Panc1 (cell line): ENCODE results near the gene PPFIA4. TPM values are rescaled to one million over a fixed set of nuclear protein-coding genes. Genes with fewer than 3 reads are reported as not detected.

ENCODE experiments used
- ATAC-seq: fragments of 200-7000 bp; cut with Tn5 transposase; 2 replicates; pipeline ENCODE4 v1.9.1; 2020; ENCODE audit warnings: mild to moderate bottlenecking, moderate library complexity
- BruUV-seq: library from RNA; stranded (reverse); fragments of 400-500 nt; replicated peaks from 2 replicates; lab custom pipeline; 2021; lab: Mats Ljungman, UMichigan
- CTCF ChIA-PET: fragments of 300-600 bp; sonication (Branson Sonifier 250); formaldehyde crosslinking; loops from one replicate; lab custom pipeline; 2022; ENCODE audit warnings: antibody characterized with exemption; lab: Charles Lee
- POLR2A ChIA-PET: fragments of 300-600 bp; sonication (Branson Sonifier 250); formaldehyde crosslinking; loops from one replicate; lab custom pipeline; 2022; ENCODE audit warnings: antibody characterized with exemption; lab: Charles Lee
- DNase-seq: peaks from one replicate; pipeline ENCODE4 v3.0.0-alpha.2; 2010; ENCODE audit warnings: low read depth, low spot score
- H3K27ac ChIP-seq: 2 replicates; pipeline ENCODE4 v1.5.1; 2011; ENCODE audit warnings: mild to moderate bottlenecking, low read length, inconsistent platforms
- H3K27me3 ChIP-seq: fragments of 200-500 bp; sonication (Bioruptor generic); 2 replicates; pipeline ENCODE4 v1.6.0; 2014; ENCODE audit warnings: low read length, inconsistent platforms; ENCODE audit not compliant: control insufficient read depth, insufficient read depth
- H3K36me3 ChIP-seq: fragments of 200-500 bp; sonication (Bioruptor generic); 2 replicates; pipeline ENCODE4 v1.5.1; 2014; ENCODE audit warnings: inconsistent platforms, mild to moderate bottlenecking, low read length, moderate library complexity; ENCODE audit not compliant: control insufficient read depth, insufficient read depth
- H3K4me1 ChIP-seq: 2 replicates; pipeline ENCODE4 v1.5.1; 2011; ENCODE audit warnings: inconsistent platforms, mild to moderate bottlenecking, low read length, moderate library complexity; ENCODE audit not compliant: control insufficient read depth, insufficient read depth
- H3K4me3 ChIP-seq, 2 experiments: 2 replicates each; pipeline ENCODE4 v1.5.1; 2011 to 2012; ENCODE audit warnings: low read depth in 2 of 2, low read length in 2 of 2, mild to moderate bottlenecking in 2 of 2, inconsistent platforms in 1 of 2, moderate library complexity in 1 of 2
- H3K9me3 ChIP-seq: fragments of 200-500 bp; sonication (Bioruptor generic); 2 replicates; pipeline ENCODE4 v1.5.1; 2014; ENCODE audit warnings: low read depth, mild to moderate bottlenecking, inconsistent platforms, low read length, moderate library complexity; ENCODE audit not compliant: control insufficient read depth, insufficient read depth
- CTCF ChIP-seq: fragments of 450-650 bp; IDR thresholded peaks from 2 replicates; pipeline ENCODE4 v1.5.1; 2017; ENCODE audit warnings: mild to moderate bottlenecking
- POLR2AphosphoS5 ChIP-seq: IDR thresholded peaks from 2 replicates; pipeline ENCODE4 v1.6.1; 2012; ENCODE audit warnings: mild to moderate bottlenecking, low read depth, low read length, moderate library complexity
- REST ChIP-seq, 2 experiments: IDR thresholded peaks; 2 replicates each; pipeline ENCODE4 v1.6.1; 2011 to 2012; ENCODE audit warnings: low read depth in 2 of 2, control low read depth in 1 of 2, low read length in 1 of 2, mild to moderate bottlenecking in 1 of 2, moderate library complexity in 1 of 2; ENCODE audit not compliant: insufficient read depth in 1 of 2
- SIN3A ChIP-seq: IDR thresholded peaks from 2 replicates; pipeline ENCODE4 v1.6.1; 2012; ENCODE audit warnings: low read depth, mild to moderate bottlenecking, low read length, moderate library complexity, borderline replicate concordance; ENCODE audit not compliant: insufficient read depth
- TCF7L2 ChIP-seq: IDR thresholded peaks from 2 replicates; pipeline ENCODE4 v1.6.1; 2011; ENCODE audit warnings: mild to moderate bottlenecking, low read depth, low read length, inconsistent platforms
- in situ Hi-C: cut with HindIII; loops from 2 replicates; pipeline ENCODE4 v1.10.0; 2016; ENCODE audit warnings: low sequenced_read_pairs, low pct_unique_long_range_greater_than_20kb
- intact Hi-C: fragments of 100-400 bp; cut with micrococcal nuclease; formaldehyde crosslinking; loops from one replicate; pipeline ENCODE4 v1.10.0; 2022; ENCODE audit not compliant: unreplicated experiment
- total RNA-seq: library from RNA; stranded (reverse); gene quantifications from one replicate; pipeline ENCODE4 v1.2.1, GENCODE V29; 2021; ENCODE audit not compliant: unreplicated experiment

The PPFIA4 gene
- total RNA-seq, 1 experiment from 2014 or later: 1.9 TPM

- Histone ChIP-seq H3K4me3 (no peak overlapping the region), H3K4me1 (no peaks in the 10 kb centered on the region), H3K27ac (no peak overlapping the region), H3K9me3 (no peaks in the 10 kb centered on the region), H3K27me3 (no peaks in the 10 kb centered on the region), H3K36me3 (no peaks in the 10 kb centered on the region)
- in situ Hi-C loops: no loop called here
- no peak for DNase-seq
- no TSS peak for BruUV-seq
- ChIA-PET CTCF (no interaction called here), POLR2A (no interaction called here)
- TF ChIP-seq SIN3A (no peak), CTCF (no peak), REST (IDR thresholded peaks at IDR 0.05; ENCODE audit: insufficient read depth in 1 of 2, low read depth in 2 of 2, low read length in 1 of 2) (no peak), POLR2AphosphoS5 (no peak), TCF7L2 (no peak)
- intact Hi-C loops: no loop called here
- ATAC-seq: no peak
Measured at GRCh38 chr1:203075236-203076030, 49.1 kb downstream of the PPFIA4 start.

- no peaks in the 10 kb centered on the region for H3K36me3 ChIP-seq
- intact Hi-C loops (no loop called here), in situ Hi-C loops (no loop called here)
- no peaks in the 10 kb centered on the region for H3K4me1 ChIP-seq
- no peaks in the 10 kb centered on the region for H3K9me3 ChIP-seq
- no TSS peak for BruUV-seq
- no peak for TF ChIP-seq TCF7L2
- no peak for TF ChIP-seq REST (IDR thresholded peaks at IDR 0.05; ENCODE audit: insufficient read depth in 1 of 2, low read depth in 2 of 2, low read length in 1 of 2)
- no peak for TF ChIP-seq CTCF
- TF ChIP-seq SIN3A: no peak
- no peak for TF ChIP-seq POLR2AphosphoS5
- H3K27me3 ChIP-seq: no peaks in the 10 kb centered on the region
- ATAC-seq: no peak
- H3K27ac ChIP-seq: no peak overlapping the region
- DNase-seq: no peak
- POLR2A ChIA-PET: no interaction called here
- CTCF ChIA-PET: no interaction called here
- no peak overlapping the region for H3K4me3 ChIP-seq
Measured at GRCh38 chr1:203076031-203076511, 49.8 kb downstream of the PPFIA4 start.
